Measurements from ENCODE around the gene POLR1B. TPM values are rescaled to one million over a fixed set of nuclear protein-coding genes. Genes with fewer than 3 reads are reported as not detected.

Gene POLR1B
- total RNA-seq, 1 experiment from 2014 or later = 83.6 TPM

- H2AK5ac ChIP-seq (ENCODE audit: insufficient read length, low read length) = no peak overlapping the region
- no peak overlapping the region for H2BK5ac ChIP-seq (ENCODE audit: insufficient read length, low read length)
- no peak overlapping the region for H3K4me2 ChIP-seq (ENCODE audit: insufficient read depth, insufficient read length, low read length)
- no CpG with 5 or more reads among the region's 11 CpGs for WGBS (ENCODE audit: extremely low coverage, insufficient read length, low lambda C conversion rate)
- no peak overlapping the region for H4K5ac ChIP-seq (ENCODE audit: insufficient read length, low read depth, low read length)
- H3K4me1 Mint-ChIP-seq = peaks cover 13% of the 10 kb centered on the region in 2 experiments
- H2BK12ac ChIP-seq (ENCODE audit: insufficient read length, low read depth, low read length) = no peak overlapping the region
- H3K23me2 ChIP-seq (ENCODE audit: insufficient read length, low read depth, low read length, poor library complexity, severe bottlenecking) = no peaks in the 10 kb centered on the region
- no peaks in the 10 kb centered on the region for H4K20me1 ChIP-seq (ENCODE audit: control insufficient read depth, insufficient read depth, insufficient read length)
- H2BK20ac ChIP-seq (ENCODE audit: low read depth, low read length, poor library complexity, severe bottlenecking) = no peak overlapping the region
- H2AFZ ChIP-seq (ENCODE audit: low read length) = no peak overlapping the region
- no peak overlapping the region; the same call in 1 of the 2 replicates for H2BK15ac ChIP-seq (ENCODE audit: low read depth, low read length)
- TF ChIP-seq, protein P1, sequence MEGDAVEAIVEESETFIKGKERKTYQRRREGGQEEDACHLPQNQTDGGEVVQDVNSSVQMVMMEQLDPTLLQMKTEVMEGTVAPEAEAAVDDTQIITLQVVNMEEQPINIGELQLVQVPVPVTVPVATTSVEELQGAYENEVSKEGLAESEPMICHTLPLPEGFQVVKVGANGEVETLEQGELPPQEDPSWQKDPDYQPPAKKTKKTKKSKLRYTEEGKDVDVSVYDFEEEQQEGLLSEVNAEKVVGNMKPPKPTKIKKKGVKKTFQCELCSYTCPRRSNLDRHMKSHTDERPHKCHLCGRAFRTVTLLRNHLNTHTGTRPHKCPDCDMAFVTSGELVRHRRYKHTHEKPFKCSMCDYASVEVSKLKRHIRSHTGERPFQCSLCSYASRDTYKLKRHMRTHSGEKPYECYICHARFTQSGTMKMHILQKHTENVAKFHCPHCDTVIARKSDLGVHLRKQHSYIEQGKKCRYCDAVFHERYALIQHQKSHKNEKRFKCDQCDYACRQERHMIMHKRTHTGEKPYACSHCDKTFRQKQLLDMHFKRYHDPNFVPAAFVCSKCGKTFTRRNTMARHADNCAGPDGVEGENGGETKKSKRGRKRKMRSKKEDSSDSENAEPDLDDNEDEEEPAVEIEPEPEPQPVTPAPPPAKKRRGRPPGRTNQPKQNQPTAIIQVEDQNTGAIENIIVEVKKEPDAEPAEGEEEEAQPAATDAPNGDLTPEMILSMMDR (conservative IDR thresholded peaks at IDR 0.05) = no peak
- no peaks in the 10 kb centered on the region for H3K79me2 ChIP-seq (ENCODE audit: insufficient read depth, low read length)
- no peak overlapping the region; a peak in 1 of 5 replicates for H3K4me3 Mint-ChIP-seq
- no peaks in the 10 kb centered on the region for H3K9me3 Mint-ChIP-seq
- H3K79me1 ChIP-seq (ENCODE audit: insufficient read depth, low read depth, low read length, poor library complexity, severe bottlenecking) = no peaks in the 10 kb centered on the region
- no peak overlapping the region for H3K27ac Mint-ChIP-seq
- H3K9ac ChIP-seq (ENCODE audit: extremely low read depth, insufficient read length, low read length) = no peak overlapping the region
- H3K4ac ChIP-seq (ENCODE audit: low read depth, low read length) = no peak overlapping the region
- H3K27me3 ChIP-seq (ENCODE audit: insufficient read depth, low read length) = no peaks in the 10 kb centered on the region
- no peak overlapping the region for H4K8ac ChIP-seq (replicated peaks; ENCODE audit: insufficient read length, low read depth, low read length)
- no peak overlapping the region for H3K27ac ChIP-seq (ENCODE audit: insufficient read length, low read depth, low read length)
- no peaks in the 10 kb centered on the region; the same call in 1 of the 2 replicates for H3K27me3 Mint-ChIP-seq (ENCODE audit: low read depth)
- H3T11ph ChIP-seq (ENCODE audit: low read length) = no peak overlapping the region
- H3K18ac ChIP-seq (ENCODE audit: insufficient read length, low read depth, low read length) = no peak overlapping the region
- no peak for DNase-seq
- no peak overlapping the region for H3K56ac ChIP-seq (ENCODE audit: insufficient read length, low read depth, low read length)
- no peaks in the 10 kb centered on the region for H3K36me3 Mint-ChIP-seq (ENCODE audit: insufficient read depth in 1 of 3, low read depth in 3 of 3)
- no peak overlapping the region for H4K91ac ChIP-seq (ENCODE audit: insufficient read length, low read depth, low read length)
- no peak overlapping the region for H3K14ac ChIP-seq (ENCODE audit: insufficient read depth, low read length)
- H2BK120ac ChIP-seq (ENCODE audit: low read depth, low read length, poor library complexity, severe bottlenecking) = no peak overlapping the region
- no peak overlapping the region for H3K23ac ChIP-seq (ENCODE audit: insufficient read length, low read depth, low read length)
- no peaks in the 10 kb centered on the region; the same call in 1 of the 2 replicates for H3K4me1 ChIP-seq (ENCODE audit: insufficient read depth, low read length)
- H3K9me3 ChIP-seq (ENCODE audit: control insufficient read depth, low read depth, low read length) = no peaks in the 10 kb centered on the region
Observed at GRCh38 chr2:112623913-112624777, 81.9 kb downstream of the POLR1B start.

Measured in H9 (cell line).